Stimulated activated CD8-positive, alpha-beta memory T cell treated with anti-CD3 and anti-CD28 coated beads, Interleukin-12 subunit alpha, Interleukin-12 subunit beta, amount 100 ng/mL, for 4 hours (primary cell): ENCODE data around the gene MSL3B.

Source experiments
- DNase-seq: peaks from one replicate; pipeline ENCODE4 v3.0.0-alpha.2; 2020; ENCODE audit warnings: low read depth

MSL3B gene

GRCh38 chr2:233816771-233817170, 51.4 kb downstream of the MSL3B start:
- DNase-seq = no peak

GRCh38 chr2:233816334-233816733, 51.9 kb downstream of the MSL3B start:
- DNase-seq = no peak

- no peak for DNase-seq
These were observed 52.3 kb downstream of the MSL3B start for GRCh38 chr2:233815861-233816260.
